ENCODE measurements around the gene CENPB. TPM values are rescaled to one million over a fixed set of nuclear protein-coding genes. Genes with fewer than 3 reads are reported as not detected.
"Not testable (repeated sequence)": the region's sequence is repeated elsewhere in the genome, so short reads cannot be mapped to it uniquely, and the experiment has no call there.

CENPB gene
- total RNA-seq, 1 donor from 2014 or later, result 78.7 TPM

- not testable (repeated sequence) for DNase-seq (ENCODE audit: extremely low read depth, low read depth, low spot score)
These were observed 7.6 kb upstream of the CENPB start for GRCh38 chr20:3794168-3794567.

DNA sequence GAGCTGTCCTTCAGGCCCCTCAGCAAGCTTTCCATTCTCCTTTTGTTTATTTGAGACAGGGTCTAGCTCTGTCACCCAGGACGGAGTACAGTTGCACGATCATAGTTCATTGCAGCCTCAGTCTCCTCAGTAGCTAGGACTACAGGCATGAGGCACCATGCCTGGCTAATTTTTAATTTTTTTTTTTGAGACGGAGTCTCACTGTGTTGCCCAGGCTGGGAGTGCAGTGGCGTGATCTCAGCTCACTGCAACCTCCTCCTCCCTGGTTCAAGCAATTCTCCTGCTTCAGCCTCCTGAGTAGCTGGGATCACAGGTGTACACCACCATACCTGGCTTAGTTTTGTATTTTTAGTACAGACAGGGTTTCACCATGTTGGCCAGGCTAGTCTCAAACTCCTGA lies 2.7 kb upstream of the CENPB start:
- not testable (repeated sequence) for DNase-seq (ENCODE audit: extremely low read depth, low read depth, low spot score)

DNA sequence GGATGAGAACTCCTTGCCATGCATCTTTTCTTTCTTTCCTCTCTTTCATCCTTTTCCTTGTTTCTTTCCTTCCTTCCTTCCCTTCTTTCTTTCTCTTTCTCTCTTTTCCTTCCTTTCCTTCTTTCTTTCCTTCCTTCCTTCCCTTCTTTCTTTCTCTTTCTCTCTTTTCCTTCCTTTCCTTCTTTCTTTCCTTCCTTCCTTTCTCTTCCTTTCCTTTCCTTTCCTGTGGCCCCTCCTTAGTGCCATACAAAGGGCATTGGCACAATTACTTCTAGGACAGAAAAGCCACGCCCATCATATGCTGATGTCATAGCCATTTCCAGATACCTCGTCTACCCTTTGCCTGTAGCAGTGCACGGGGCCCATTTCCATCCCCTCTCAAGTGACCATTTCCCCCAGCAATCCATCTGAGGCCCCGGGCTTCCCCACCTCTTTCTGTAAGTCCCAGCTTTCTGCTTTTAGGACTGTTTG lies 2.2 kb upstream of the CENPB start:
- no peak for DNase-seq (ENCODE audit: extremely low read depth, low read depth, low spot score)

- DNase-seq (ENCODE audit: extremely low read depth, low read depth, low spot score), result no peak
These were observed 929 bp upstream of the CENPB start for GRCh38 chr20:3787324-3788014.

DNA sequence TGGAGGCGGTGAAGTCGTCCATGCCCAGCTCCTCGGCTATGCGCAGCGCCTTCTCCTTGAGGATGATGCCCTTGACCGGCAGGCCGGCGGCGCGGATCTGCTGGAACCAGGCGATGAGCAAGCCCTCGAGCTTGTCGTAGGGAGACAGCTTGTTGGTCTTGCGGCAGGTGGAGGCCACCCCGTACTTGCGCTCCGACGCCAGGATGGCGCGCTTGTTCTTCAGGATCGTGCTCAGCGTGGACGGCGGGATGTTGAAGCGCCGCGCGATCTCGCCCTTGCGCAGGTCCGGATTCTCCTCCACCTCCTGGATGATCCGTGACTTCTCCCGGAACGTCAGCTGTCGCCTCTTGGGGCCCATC lies 435 bp downstream of the CENPB start:
- DNase-seq (ENCODE audit: extremely low read depth, low read depth, low spot score), result no peak

DNA sequence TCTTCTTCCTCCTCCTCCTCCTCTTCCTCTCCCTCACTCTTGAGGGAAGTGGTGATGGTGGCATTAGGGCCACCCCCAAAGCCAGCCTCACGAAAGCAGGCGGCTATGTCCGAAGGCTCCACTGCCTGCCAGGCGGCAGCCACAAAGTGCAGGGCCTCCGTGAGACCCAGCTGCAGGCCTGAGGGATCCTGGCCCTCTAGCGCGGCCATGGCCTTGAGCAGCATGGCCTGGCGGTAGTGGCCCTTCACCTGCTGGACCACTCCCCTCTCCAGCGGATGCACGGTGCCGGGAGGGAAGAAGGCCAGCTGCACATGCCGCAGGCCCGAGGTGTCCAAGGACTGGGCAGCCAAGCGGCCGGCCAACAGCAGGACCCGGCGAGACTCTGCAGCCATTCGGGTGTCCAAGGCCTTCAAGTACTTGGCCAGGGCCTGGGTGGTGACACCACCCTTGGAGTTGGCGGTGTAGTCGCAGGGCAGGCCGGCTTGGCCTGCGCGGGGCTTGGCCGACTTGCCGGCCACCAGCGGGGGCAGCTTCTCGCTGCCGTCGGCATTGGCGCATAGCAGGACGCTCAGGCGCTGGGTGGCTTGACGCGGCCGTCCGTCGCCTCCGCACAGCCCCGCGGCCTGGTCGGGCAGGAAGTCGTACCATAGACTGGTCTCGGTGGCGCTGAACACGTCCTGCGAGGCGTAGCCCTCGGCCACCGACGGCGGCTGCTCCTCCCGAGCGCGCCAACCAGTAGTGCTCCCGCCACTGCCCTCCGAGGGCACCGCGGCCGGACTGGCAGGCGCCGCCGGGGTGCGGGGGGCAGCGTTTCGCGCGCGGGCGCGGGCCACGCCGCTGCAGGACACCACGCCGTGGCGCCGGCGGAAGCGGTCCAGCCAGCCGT lies 1.1 kb downstream of the CENPB start:
- no peak for DNase-seq (ENCODE audit: extremely low read depth, low read depth, low spot score)

GRCh38 chr20:3784863-3785239 lies 1.7 kb downstream of the CENPB start:
- DNase-seq (ENCODE audit: extremely low read depth, low read depth, low spot score), result no peak

DNA sequence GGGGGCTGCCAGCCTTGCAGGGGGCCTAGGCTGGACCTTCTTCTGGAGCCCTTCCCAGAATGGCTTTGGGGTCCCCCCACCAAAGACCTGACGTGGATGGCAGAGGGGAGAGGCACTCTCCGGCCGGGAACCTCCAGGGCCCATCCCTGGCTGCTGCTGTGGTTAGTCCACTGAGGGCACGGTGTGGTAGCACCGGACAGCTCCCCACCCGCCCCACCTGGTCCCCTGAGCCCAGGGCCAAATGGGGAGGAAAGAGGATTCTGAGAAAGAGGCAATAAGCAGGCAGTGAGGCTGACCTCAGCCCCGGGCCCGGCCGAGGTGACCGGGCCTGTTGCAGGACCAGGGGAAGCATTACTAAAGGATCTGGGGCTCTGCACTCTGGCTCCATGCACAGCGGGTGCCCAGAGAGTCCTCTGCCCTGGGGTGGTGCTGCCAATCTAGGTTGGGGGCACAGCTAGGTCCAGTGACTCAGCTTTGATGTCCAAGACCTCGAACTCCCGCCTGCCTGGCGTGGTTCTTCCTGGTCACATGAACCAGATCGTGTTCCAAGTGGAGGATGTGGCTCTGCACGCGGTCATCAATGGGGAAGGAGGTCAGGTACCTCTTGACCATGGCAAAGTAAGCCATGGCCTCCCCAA lies 2.2 kb downstream of the CENPB start:
- no peak for DNase-seq (ENCODE audit: extremely low read depth, low read depth, low spot score)

DNA sequence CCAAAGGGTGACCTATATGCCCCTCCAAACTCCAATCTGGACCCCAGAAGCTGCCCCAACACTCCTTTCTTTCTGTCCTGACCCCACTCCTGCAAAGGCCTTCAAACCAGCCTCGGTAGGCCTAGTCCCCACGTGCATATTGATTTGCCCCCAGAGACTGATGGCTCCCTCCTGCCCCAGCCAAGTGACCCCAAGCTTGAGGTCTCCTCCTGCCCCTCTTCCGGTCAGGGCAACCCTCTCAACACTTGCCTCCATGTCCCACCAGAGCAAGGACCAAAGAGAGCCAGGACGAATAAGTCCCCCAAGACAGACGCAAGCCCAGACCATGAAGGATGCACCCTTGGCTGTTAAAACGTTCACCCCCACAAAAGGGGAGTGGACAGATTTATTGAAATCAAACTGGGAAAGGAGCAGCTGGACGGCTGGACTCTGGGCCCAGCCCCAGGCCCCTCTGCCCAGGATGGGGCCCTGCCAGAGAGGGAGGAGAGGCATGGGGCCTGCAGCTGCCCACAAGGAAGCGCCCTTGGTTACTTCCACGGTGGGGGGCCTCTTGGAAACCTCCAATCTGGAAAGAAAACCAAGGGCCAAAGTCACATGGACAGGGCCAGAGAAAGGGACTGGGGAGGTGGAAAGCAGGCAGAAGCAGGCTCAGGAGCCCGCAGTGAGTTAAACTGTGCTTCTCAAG lies 2.9 kb downstream of the CENPB start:
- DNase-seq (ENCODE audit: extremely low read depth, low read depth, low spot score), result no peak

DNA sequence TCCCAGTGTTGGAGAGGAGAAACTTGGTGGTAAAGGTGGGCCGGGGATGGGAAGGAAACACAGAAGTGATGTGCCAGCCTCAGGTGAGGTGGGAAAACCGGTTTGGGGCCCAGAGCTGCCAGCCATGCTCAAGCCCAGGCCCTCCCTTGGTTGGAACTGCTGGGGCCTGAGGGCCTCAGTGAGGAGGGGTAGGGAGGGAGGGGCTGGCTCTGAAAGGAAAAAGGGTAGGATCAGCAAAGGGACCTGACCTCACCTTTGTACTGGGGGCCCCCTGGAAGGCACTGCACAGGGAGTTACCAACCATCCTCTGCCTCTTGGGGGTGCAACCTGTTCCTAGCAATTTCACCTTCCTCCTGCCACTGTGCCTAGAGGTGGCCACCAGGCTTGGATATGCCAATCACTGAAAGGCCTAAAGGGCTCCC lies 3.5 kb downstream of the CENPB start:
- DNase-seq (ENCODE audit: extremely low read depth, low read depth, low spot score), result no peak

DNA sequence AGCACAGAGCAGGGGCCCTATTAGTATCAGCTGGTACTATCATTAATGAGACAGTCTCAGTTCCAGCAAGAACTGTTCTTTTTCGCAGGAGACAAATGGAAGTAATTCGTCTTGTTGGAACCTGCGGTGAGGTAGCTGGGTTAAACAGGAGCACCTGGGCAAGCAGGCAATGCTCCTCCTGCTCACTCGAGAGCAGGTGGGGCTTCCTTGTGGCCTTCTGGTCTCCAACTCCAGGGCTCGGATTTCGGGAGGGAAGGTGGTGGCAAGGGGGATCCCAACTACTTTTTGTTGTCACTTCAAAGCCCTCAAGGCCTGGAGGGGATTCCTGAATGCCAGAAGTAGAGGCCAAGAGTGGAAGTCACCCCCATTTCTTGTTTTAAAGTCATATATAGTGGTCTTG lies 3.9 kb downstream of the CENPB start:
- DNase-seq (ENCODE audit: extremely low read depth, low read depth, low spot score), result no peak

DNA sequence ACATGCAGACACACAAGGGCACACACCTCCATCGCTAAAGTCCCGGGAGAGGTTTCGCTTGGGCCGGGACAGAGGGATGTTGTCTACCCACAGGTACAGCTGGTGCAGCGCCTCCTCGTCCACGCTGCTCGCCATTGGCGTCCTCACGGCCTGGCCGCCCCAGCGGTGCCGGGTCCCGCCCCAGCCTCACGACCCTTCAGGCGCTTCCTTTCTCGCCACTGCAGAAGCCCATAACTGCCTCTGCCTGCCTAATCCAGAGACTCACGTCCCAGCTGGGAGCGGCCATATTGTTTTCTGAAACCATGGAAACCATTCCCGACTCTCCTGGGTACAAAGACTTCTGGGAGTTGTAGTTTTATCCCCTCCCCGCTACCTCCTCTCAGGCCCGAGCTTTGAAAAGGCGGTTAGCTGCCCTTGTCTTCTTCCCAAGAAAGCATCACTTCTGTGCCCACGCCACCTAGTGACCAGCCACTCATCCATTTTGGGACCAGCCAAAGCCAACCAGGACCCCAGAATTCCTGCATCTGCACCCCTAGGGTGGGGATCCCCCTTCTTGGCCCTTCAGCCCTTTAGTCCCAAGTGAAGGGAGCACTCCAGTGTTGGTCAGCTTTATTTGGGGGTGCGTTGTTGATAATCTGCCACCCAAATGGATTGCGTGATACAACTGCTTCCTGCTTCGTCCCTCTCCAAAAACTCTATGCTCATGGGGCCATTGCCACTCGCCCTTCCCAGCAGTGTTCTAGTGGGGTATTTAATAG lies 5.2 kb downstream of the CENPB start, which contains the start of gene SPEF1:
TSS of gene SPEF1 (minus strand) at position 296 of the 758 bp plus-strand sequence. CDS start at position 135, 161 bp downstream.
- DNase-seq (ENCODE audit: extremely low read depth, low read depth, low spot score), result peak; percentile 66

GRCh38 chr20:3778976-3779375 lies 7.6 kb downstream of the CENPB start:
- no peak for DNase-seq (ENCODE audit: extremely low read depth, low read depth, low spot score)

DNA sequence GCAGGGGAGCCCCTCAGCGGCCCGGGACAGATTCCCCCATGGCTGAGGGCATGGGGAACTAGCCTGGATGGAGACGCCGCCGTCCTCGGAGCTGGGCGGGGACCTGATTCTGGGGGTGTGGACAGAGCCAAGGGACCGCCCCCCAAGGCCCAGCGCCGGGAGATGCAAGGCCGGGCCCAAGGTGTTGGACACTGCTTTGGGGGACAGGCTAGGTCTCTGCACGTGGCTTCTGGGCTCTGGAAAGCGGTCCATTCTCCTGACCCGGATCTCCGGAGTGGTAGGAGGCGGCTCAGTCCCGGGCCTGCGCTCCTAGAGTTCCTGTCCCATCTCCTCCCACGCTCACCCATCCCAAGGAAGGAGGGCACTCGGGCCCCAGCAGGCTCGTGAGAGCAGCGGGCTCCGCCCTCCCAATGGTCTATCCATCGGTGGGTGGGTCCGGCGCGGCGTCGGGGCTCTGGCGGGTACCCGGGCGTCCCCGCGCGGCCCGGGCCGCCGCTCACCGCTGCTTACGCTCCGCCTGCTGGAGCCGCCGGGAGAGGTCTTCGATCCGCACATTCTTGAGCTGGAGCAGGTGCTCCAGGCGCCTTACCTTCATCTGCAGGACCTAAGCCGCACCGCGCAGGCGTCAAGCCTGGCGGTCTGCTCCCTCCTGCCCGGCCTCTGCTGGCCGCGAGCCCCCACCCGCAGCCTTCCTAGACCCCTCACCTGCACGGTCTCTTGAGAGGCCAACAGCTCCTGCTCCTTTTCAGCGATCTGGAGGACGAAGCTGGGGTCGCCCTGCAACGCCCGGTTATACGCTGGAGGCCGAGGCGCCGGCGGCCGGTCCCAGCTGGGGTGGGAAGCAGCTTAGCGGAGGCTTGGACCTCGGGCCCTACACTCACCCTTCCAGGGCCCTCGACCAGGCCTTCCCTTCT lies 8.6 kb downstream of the CENPB start:
- no peak for DNase-seq (ENCODE audit: extremely low read depth, low read depth, low spot score)

DNA sequence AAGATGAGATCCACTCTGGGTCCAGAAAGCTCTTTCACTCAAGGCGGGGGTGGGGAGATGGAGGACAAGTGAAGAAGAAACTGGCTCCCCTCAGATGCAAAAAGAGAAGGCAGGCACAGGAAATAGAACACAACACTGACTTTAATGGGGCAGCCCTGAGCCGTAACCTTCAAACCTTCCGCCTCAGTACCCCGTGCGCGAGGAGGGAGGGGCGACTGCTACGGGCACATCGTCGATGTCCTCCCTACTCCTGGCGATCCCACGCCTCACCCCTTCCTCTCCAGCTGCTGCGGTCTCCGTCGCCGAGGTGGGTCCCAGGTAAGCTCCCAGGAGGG lies 9.2 kb downstream of the CENPB start:
- no peak for DNase-seq (ENCODE audit: extremely low read depth, low read depth, low spot score)

- no peak for DNase-seq (ENCODE audit: extremely low read depth, low read depth, low spot score)
These were observed 11.0 kb downstream of the CENPB start for GRCh38 chr20:3775457-3776108.

DNA sequence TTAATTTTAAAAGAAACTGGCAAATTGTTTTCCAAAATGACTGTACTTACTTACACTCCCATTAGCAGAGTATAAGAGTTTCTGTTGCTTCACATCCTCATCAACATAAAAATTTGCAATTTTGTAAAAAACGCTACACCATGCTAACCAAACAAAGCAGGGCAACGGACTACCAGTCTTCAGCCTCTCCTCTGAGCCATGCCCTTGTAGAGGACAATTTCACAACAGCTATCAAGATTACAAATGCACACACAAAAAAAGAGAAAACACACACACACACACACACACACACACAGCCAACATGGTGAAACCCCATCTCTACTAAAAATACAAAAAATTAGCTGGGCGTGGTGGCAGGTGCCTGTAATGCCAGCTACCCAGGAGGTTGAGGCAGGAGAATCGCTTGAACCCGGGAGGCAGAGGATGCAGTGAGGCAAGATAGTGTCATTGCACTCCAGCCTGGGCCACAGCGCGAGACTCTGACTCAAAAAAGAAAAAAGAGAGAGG lies 14.9 kb downstream of the CENPB start:
- no peak for DNase-seq (ENCODE audit: extremely low read depth, low read depth, low spot score)

DNA sequence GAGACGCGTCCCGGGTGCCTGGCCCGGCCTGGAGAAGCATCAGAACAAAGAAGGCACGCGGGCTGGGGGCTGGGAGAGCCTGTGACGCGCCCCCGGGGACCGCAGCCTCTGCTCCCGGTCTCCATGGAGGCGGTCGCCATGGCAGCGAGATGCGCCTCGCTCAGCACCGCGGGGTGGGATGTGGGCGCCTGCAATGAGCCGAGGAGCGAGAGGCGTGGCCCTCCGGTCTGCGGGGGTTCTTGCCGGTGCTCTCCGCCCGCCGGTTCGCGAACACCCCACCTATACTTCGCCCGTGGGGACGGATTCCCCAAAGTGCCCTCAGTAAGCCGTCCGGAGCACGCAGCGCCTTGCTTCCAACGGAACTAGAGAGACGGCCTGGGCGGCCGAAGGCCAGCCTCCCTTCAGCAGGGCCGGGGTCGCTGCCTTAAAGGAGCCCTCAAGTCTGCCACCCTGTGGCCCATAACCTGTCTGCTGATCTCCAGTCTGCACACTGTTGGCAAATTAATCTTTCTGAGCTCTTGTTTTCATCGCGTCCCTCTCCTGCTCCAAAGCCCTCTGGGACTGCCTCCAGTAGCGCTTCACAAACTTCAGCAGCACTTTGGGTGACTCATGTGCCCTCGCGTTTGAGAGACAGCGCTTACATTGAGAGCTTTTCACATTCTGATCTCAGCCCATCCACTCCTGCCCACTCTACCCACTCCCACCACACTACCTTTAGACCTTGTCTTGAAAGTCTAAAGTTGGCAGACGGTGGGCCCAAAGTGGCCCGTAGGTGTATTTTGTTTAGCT lies 18.0 kb downstream of the CENPB start:
- no peak for DNase-seq (ENCODE audit: extremely low read depth, low read depth, low spot score)
